ENCODE data around the gene DPAGT1. TPM values are rescaled to one million over a fixed set of nuclear protein-coding genes. Genes with fewer than 3 reads are reported as not detected.

The DPAGT1 gene
- total RNA-seq, 1 experiment from 2014 or later, result 41.1 TPM

GRCh38 chr11:119121811-119122124, 20.1 kb upstream of the DPAGT1 start:
- peaks cover 29% of the 10 kb centered on the region for H3K79me2 ChIP-seq (ENCODE audit: low read depth)
- H2AFZ ChIP-seq, result peak overlapping the region; percentile 92
- H3K9me2 ChIP-seq (ENCODE audit: insufficient read depth), result no peaks in the 10 kb centered on the region
- H3K4me2 ChIP-seq, result peak overlapping the region; percentile 97
- intact Hi-C loops (cut with micrococcal nuclease; ENCODE audit: unreplicated experiment), result loop anchor here (2.0 kb wide), 1 partner anchor 15 kb away; the partner anchor contains the start of gene C2CD2L
- H3K36me3 ChIP-seq (ENCODE audit: low read depth), result peaks cover 12% of the 10 kb centered on the region; the same call in 1 of the 2 replicates
- TSS peak; percentile 76 for BruUV-seq (replicated peaks)
- peak overlapping the region; percentile 75 for H3K4me3 ChIP-seq
- CTCF ChIA-PET, result interaction anchor here (0.6 to 0.8 kb wide), 3 partner anchors 75 to 353 kb away, joined by 3 to 6 read pairs (median 3); no protein-coding TSS in a partner anchor
- H3F3A ChIP-seq (ENCODE audit: insufficient read depth, low read depth), result peaks cover 28% of the 10 kb centered on the region; the same call in 1 of the 2 replicates
- peak in 1 of 2 experiments; percentile 36 for DNase-seq
- no peaks in the 10 kb centered on the region for H3K9me3 ChIP-seq (ENCODE audit: insufficient read depth, low read depth)
- peaks cover 7% of the 10 kb centered on the region; the same call in 1 of the 2 replicates for H4K20me1 ChIP-seq (ENCODE audit: insufficient read depth)
- POLR2A ChIA-PET (ENCODE audit: unreplicated experiment), result interaction anchor here (0.5 to 1.1 kb wide), 12 partner anchors 14 to 1971 kb away, joined by 3 to 8 read pairs (median 5); partner anchors contain the start of gene C2CD2L
- TF ChIP-seq, protein P1, sequence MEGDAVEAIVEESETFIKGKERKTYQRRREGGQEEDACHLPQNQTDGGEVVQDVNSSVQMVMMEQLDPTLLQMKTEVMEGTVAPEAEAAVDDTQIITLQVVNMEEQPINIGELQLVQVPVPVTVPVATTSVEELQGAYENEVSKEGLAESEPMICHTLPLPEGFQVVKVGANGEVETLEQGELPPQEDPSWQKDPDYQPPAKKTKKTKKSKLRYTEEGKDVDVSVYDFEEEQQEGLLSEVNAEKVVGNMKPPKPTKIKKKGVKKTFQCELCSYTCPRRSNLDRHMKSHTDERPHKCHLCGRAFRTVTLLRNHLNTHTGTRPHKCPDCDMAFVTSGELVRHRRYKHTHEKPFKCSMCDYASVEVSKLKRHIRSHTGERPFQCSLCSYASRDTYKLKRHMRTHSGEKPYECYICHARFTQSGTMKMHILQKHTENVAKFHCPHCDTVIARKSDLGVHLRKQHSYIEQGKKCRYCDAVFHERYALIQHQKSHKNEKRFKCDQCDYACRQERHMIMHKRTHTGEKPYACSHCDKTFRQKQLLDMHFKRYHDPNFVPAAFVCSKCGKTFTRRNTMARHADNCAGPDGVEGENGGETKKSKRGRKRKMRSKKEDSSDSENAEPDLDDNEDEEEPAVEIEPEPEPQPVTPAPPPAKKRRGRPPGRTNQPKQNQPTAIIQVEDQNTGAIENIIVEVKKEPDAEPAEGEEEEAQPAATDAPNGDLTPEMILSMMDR (conservative IDR thresholded peaks at IDR 0.05), result no peak
- no peak for TF ChIP-seq EZH2 (IDR thresholded peaks at IDR 0.05; ENCODE audit: low read depth)
- H3K4me1 ChIP-seq (replicated peaks; ENCODE audit: insufficient read depth), result peaks cover 18% of the 10 kb centered on the region
- no peaks in the 10 kb centered on the region for H3K27me3 ChIP-seq (ENCODE audit: insufficient read depth, low read depth)
- H3K27ac ChIP-seq, result no peak overlapping the region

GRCh38 chr11:119121008-119121810, 19.6 kb upstream of the DPAGT1 start, which contains the start of gene HINFP:
HINFP (plus strand) TSS chr11:119121580; CDS start chr11:119126945, 5,365 bp downstream.
- H3K9me2 ChIP-seq (ENCODE audit: insufficient read depth), result no peaks in the 10 kb centered on the region
- peaks cover 29% of the 10 kb centered on the region for H3K79me2 ChIP-seq (ENCODE audit: low read depth)
- peaks cover 22% of the 10 kb centered on the region; the same call in 1 of the 2 replicates for H3F3A ChIP-seq (ENCODE audit: insufficient read depth, low read depth)
- POLR2A ChIA-PET (ENCODE audit: unreplicated experiment), result interaction anchor here (0.5 to 1.1 kb wide), 17 partner anchors 13 to 1970 kb away, joined by 3 to 8 read pairs (median 4); partner anchors contain the start of gene C2CD2L
- H3K4me2 ChIP-seq, result peak within 1 kb of the TSS; percentile 97
- peaks cover 7% of the 10 kb centered on the region; the same call in 1 of the 2 replicates for H4K20me1 ChIP-seq (ENCODE audit: insufficient read depth)
- H3K9me3 ChIP-seq (ENCODE audit: insufficient read depth, low read depth), result no peaks in the 10 kb centered on the region
- H3K4me3 ChIP-seq, result peak within 1 kb of the TSS; percentile 75
- H2AFZ ChIP-seq, result peak within 1 kb of the TSS; percentile 92
- TF ChIP-seq, protein P1 (conservative IDR thresholded peaks at IDR 0.05), result no peak
- TF ChIP-seq EZH2 (IDR thresholded peaks at IDR 0.05; ENCODE audit: low read depth), result no peak
- no TSS peak for BruUV-seq (replicated peaks)
- DNase-seq, result peak; percentile 99
- peak within 1 kb of the TSS; percentile 10; the same call in 1 of the 2 replicates for H3K27ac ChIP-seq
- peaks cover 12% of the 10 kb centered on the region; the same call in 1 of the 2 replicates for H3K36me3 ChIP-seq (ENCODE audit: low read depth)
- CTCF ChIA-PET, result interaction anchor here (0.6 to 1.1 kb wide), 4 partner anchors 19 to 354 kb away, joined by 3 to 6 read pairs (median 4); partner anchors contain the start of gene DPAGT1
- intact Hi-C loops (cut with micrococcal nuclease; ENCODE audit: unreplicated experiment), result loop anchor here (2.0 kb wide), 1 partner anchor 14 kb away; the partner anchor contains the start of gene C2CD2L
- peaks cover 18% of the 10 kb centered on the region for H3K4me1 ChIP-seq (replicated peaks; ENCODE audit: insufficient read depth)
- no peaks in the 10 kb centered on the region for H3K27me3 ChIP-seq (ENCODE audit: insufficient read depth, low read depth)

GRCh38 chr11:119120639-119121007, 19.0 kb upstream of the DPAGT1 start:
- no peak for TF ChIP-seq EZH2 (IDR thresholded peaks at IDR 0.05; ENCODE audit: low read depth)
- TF ChIP-seq, protein P1 (conservative IDR thresholded peaks at IDR 0.05), result no peak

More at GRCh38 chr11:119120639-119121007, 19.0 kb upstream of the DPAGT1 start:
- Histone ChIP-seq H3K79me2 (ENCODE audit: low read depth) (peaks cover 29% of the 10 kb centered on the region), H4K20me1 (ENCODE audit: insufficient read depth) (peaks cover 7% of the 10 kb centered on the region; the same call in 1 of the 2 replicates), H2AFZ (peak overlapping the region; percentile 91), H3K36me3 (ENCODE audit: low read depth) (peaks cover 12% of the 10 kb centered on the region; the same call in 1 of the 2 replicates), H3K4me3 (peak overlapping the region; percentile 75), H3K27ac (peak overlapping the region; percentile 10; the same call in 1 of the 2 replicates), H3K27me3 (ENCODE audit: insufficient read depth, low read depth) (no peaks in the 10 kb centered on the region), H3K4me2 (peak overlapping the region; percentile 94), H3K4me1 (replicated peaks; ENCODE audit: insufficient read depth) (peaks cover 18% of the 10 kb centered on the region), H3F3A (ENCODE audit: insufficient read depth, low read depth) (peaks cover 17% of the 10 kb centered on the region; the same call in 1 of the 2 replicates), H3K9me3 (ENCODE audit: insufficient read depth, low read depth) (no peaks in the 10 kb centered on the region), H3K9me2 (ENCODE audit: insufficient read depth) (no peaks in the 10 kb centered on the region)
- intact Hi-C loops (cut with micrococcal nuclease; ENCODE audit: unreplicated experiment), result loop anchor here (2.0 kb wide), 1 partner anchor 14 kb away; the partner anchor contains the start of gene C2CD2L
- ChIA-PET CTCF (interaction anchor here (1.1 kb wide), 1 partner anchor 18 kb away, joined by 4 read pairs; the partner anchor contains the start of gene DPAGT1), POLR2A (ENCODE audit: unreplicated experiment) (interaction anchor here (0.7 kb wide), 1 partner anchor 64 kb away, joined by 3 read pairs; no protein-coding TSS in a partner anchor)
- DNase-seq, result no peak
- BruUV-seq (replicated peaks), result TSS peak; percentile 96

All from PC-9 (cell line).